Activated CD8-positive, alpha-beta memory T cell treated with anti-CD3 and anti-CD28 coated beads, Interleukin-2, amount 50 U/mL, for 48 hours (primary cell): ENCODE data around the gene PAGR1.
"Not testable (repeated sequence)": the region's sequence is repeated elsewhere in the genome, so short reads cannot be mapped to it uniquely, and the experiment has no call there.

Experiments used
- DNase-seq: peaks from one replicate; pipeline ENCODE4 v3.0.0-alpha.2; 2020

The PAGR1 gene

GRCh38 chr16:29793153-29793552 is 22.8 kb upstream of the PAGR1 start:
- not testable (repeated sequence) for DNase-seq

DNA sequence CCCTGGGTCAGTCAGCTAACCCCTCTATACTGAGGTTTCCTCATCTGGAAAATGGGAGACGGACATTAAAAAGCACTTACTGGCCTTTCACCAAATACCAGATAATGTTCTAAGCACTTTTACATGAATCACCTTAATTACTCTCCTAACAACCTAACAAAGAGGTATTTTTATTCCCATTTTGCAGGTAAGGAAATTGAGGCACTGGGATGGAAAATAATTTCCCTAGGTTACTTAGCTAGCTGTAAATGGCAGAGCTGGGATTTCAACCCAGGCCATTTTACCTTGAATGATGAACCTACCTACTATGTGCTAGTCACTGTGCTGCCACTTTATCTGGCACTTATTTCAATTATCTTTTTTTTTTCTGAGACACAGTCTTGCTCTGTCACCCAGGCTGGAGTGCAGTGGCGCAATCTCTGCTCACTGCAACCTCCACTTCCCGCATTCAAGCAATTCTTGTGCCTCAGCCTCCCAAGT is 21.7 kb upstream of the PAGR1 start:
- DNase-seq = no peak

DNA sequence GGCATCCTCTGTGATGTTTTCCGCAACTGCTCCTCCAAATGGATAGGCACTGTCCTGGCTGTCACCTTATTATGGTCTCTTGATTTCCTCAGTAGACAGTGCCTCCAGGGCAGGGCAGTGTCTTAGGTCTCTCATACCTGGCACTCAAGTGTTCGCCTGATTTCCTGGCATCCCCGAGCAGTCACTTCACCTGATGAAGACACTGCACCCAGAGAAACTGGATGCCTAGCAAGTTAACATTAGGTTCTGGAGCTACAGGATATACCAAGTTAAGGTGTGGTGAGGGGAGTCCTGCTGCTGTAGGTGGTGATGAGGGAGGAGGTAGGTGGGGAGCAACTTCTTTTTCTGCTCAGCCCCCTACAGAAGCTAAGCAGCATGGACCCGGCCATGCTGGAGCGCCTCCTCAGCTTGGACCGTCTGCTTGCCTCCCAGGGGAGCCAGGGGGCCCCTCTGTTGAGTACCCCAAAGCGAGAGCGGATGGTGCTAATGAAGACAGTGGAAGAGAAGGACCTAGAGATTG is 13.5 kb upstream of the PAGR1 start:
- no peak for DNase-seq

GRCh38 chr16:29804020-29804419 is 11.9 kb upstream of the PAGR1 start:
- no peak for DNase-seq

DNA sequence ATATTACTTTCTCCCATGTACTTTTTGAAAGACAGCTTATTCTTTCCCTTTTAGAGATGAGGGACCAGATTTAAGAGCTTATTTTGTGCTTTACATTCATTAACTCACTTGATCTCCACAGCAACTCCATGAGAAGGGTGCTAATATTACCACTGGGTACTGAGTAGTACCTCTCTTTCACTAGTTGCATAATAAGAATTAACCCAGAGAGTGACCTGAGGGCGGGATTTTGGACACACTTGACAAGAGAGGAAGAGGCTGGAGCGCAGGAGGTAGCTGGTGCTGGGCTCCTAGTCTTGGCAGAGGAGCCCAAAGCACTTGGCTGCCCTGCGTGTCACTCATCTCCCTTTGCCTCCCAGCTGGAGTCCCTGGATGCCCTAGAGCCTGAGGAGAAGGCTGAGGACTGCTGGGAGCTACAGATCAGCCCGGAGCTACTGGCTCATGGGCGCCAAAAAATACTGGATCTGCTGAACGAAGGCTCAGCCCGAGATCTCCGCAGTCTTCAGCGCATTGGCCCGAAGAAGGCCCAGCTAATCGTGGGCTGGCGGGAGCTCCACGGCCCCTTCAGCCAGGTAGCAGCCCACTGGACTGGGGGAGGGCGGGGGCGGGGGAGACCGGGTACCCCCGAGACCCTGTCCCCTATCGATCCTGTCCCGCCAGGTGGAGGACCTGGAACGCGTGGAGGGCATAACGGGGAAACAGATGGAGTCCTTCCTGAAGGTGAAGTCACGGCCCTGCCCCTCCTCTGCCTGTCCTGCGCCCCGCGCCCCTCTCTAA is 11.3 kb upstream of the PAGR1 start:
- peak; percentile 64 for DNase-seq

GRCh38 chr16:29805232-29806098 is 10.5 kb upstream of the PAGR1 start:
- peak; percentile 98 for DNase-seq

- no peak for DNase-seq
Measured at GRCh38 chr16:29806099-29806579, 9.8 kb upstream of the PAGR1 start, which contains the start of gene MAZ. TSS of gene MAZ (plus strand) at chr16:29806529. CDS start at chr16:29806702, 173 bp downstream.

- peak; percentile 85 for DNase-seq
Measured at GRCh38 chr16:29806641-29807425, 9.1 kb upstream of the PAGR1 start.

- DNase-seq = peak; percentile 92
Measured at GRCh38 chr16:29807426-29808218, 8.3 kb upstream of the PAGR1 start.

GRCh38 chr16:29808219-29808900 is 7.6 kb upstream of the PAGR1 start:
- DNase-seq = peak; percentile 72

GRCh38 chr16:29809031-29809747 is 6.8 kb upstream of the PAGR1 start:
- peak; percentile 65 for DNase-seq

- peak; percentile 80 for DNase-seq
Measured at GRCh38 chr16:29809850-29810698, 5.9 kb upstream of the PAGR1 start.

GRCh38 chr16:29810699-29811169 is 5.2 kb upstream of the PAGR1 start:
- no peak for DNase-seq

DNA sequence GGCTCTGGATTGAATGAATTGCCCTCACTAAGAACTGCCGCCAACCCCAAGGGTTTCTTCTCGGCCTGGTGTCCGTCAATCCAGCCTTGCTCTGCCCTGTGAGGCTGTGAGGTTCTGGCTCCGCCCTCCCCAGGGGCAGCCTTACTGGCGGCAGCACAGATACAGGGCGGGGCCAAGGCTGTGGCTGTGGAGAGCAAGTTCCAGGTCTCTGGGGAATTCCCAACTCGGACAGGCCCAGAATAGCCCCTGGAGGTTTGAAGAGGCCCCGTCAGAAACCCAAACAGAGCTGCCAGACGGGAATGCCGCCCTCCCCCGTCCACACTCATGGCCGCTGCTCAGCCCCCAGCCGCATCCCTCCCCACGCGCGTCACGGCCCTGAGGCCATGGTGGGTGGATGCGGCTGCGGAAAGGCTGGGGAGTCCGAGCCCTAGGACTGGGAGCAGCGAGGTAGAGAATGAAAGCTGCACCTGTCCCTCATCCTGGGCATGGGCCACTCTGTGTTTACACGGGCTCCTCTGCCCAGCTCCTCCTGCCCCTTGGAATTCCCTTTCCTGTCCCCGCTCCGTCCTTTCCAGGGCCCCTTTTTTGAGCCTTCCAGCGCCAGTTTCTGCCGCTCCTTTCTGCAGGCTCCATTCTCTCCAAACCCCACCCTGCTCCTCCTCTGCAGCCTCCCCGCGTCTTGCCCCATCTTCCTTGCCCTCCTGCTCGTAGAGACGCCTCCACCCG is 4.6 kb upstream of the PAGR1 start:
- peak; percentile 87 for DNase-seq

DNA sequence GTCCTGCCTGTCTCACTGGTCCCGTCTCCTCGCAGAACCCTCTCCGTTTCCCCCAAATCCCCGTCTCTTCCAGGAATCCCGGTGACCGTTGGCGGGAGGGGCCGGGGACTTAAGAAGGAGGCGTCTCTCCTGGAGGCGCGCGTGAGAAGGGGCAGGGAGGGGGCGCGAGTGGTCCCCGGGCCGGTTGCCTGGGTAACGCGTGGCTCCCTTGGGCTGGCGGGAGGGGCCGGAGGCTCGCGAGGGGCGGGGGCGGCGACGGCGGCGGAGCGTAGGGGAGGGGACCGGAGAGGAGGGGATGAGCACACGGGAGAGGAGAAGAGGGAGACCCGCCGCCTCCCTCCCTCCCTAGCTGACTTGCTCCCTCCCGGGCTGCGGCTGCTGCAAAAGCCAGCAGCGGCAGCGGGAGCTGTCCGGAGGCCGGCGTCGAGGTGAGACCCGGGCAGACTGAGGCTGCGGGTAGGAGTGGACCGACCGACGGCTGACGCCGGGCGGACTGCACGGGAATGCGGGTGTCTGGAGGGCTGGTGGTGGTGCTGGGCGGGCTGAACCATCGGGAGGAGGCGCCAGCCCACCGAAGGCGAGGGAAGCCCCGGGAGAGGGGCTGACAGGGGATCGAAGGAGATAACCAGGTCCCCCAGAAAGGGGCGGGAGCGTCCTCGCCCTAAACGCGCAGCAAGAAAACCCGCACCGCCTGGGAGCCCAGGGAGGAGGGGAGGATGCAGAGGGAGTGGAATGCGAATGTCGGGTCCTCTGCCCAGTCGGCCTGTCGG is 3.9 kb upstream of the PAGR1 start, which contains the start of gene PRRT2:
Gene PRRT2 (plus strand): TSS at position 298 of the 770 bp plus-strand sequence. CDS start 862 bp downstream, outside the sequence.
- peak; percentile 79 for DNase-seq

DNA sequence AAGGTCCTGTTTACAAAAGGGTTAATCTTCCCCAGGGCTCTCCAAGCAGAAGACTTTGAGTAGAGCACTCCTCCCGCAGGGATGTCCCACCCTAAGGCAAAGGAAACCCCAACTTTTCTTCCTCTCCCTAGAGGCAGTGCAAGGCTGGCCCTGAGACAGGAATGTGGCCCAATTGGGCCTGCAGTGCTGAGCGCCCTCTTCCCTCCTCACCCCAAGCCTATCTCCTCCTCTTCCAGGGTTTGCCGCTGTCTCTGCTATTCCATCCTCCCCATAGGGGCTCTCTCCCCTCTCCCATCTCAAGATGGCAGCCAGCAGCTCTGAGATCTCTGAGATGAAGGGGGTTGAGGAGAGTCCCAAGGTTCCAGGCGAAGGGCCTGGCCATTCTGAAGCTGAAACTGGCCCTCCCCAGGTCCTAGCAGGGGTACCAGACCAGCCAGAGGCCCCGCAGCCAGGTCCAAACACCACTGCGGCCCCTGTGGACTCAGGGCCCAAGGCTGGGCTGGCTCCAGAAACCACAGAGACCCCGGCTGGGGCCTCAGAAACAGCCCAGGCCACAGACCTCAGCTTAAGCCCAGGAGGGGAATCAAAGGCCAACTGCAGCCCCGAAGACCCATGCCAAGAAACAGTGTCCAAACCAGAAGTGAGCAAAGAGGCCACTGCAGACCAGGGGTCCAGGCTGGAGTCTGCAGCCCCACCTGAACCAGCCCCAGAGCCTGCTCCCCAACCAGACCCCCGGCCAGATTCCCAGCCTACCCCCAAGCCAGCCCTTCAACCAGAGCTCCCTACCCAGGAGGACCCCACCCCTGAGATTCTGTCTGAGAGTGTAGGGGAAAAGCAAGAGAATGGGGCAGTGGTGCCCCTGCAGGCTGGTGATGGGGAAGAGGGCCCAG is 3.0 kb upstream of the PAGR1 start:
- no peak for DNase-seq
